Activated CD8-positive, alpha-beta memory T cell treated with anti-CD3 and anti-CD28 coated beads, Interleukin-2, amount 50 U/mL, for 1 hour (primary cell): ENCODE data around the gene SCGB3A1.

Experiments
- DNase-seq: peaks from one replicate; pipeline ENCODE4 v3.0.0-alpha.2; 2020; ENCODE audit errors: extremely low read depth

The SCGB3A1 gene, protein sequence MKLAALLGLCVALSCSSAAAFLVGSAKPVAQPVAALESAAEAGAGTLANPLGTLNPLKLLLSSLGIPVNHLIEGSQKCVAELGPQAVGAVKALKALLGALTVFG

DNA sequence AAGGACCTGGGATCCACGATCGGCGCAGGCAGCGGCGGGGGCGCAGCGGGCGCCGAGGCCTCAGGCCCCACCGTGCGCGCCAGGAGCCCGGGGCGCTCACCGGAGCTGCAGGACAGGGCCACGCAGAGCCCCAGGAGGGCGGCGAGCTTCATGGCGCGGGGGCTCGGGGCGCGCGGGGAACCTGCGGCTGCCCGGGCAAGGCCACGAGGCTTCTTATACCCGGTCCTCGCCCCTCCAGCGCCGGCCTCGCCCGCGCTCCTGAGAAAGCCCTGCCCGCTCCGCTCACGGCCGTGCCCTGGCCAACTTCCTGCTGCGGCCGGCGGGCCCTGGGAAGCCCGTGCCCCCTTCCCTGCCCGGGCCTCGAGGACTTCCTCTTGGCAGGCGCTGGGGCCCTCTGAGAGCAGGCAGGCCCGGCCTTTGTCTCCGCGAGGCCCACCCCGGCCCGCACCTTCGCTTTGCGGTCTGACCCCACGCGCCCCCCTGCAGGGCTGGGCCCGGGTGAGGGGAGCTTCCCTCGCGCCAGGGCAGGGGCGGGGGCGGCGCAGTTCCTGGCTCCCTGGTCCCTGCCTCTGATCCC is at the start of gene SCGB3A1:
SCGB3A1 (minus strand) TSS at position 189 of the 577 bp plus-strand sequence; CDS start at position 152, 37 bp downstream.
- DNase-seq, result no peak

GRCh38 chr5:180640611-180640860 is 49.2 kb upstream of the SCGB3A1 start:
- no peak for DNase-seq

DNA sequence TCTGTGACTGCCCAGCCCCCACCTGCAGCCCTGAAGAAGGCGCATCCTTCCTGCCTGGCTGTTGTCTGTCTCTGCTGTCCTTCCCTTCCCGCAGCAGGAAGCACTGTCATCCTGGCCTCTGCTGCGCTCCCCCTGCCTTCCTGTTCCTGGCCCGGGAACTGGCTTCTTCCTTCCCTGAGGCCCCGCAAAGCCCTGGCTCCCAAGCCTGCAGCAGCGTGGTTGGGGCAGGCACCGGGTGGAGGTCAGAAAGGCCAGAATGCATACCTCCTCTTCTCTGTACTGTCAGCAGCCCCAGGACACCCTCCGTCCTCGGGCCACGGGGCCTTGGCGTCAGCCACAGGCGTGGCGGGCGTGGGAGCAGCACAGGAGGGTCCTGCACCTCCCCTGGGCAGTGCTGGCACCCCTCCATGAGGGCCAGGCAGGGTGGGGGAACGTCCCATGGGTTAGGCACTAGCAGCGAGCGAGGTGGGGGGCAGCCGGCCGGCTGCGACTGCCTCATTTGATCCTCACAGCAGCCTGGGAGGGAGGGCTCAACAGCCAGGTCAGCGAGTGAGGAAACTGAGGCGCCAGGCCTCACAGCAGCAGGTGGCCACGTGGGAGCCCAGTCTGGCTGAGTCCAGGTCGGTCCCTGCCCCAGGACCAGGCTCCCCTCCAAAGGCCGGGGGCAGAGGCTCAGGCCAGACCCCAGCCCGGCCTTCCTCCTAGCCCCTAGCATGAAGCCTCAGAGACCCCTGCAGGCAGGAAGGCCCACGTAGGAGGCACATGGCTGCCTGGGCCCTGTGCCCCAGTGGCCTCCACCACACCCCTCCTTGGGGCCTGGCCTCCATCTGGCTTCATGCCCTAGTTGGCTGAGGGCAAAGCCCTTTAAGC is 48.7 kb upstream of the SCGB3A1 start:
- DNase-seq, result no peak

DNA sequence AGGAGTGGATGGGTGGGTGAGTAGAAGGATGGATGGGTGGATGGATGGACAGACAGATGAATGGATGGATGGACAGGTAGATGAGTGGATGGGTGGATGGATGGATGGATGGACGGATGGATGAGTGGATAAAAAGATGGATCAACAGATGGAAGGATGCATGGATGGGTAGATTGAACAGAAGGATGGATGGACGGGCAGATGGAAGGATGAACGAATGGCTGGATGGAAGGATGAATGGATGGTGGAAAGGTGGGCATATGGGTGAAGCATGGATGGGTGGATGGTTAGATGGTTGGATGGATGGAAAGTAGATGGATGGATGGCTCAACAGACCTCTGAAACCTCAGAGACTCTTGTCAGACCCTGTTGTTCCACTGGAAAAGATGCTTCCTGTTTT is 48.0 kb upstream of the SCGB3A1 start:
- no peak for DNase-seq

- no peak for DNase-seq
Measured at GRCh38 chr5:180637962-180638680, 46.8 kb upstream of the SCGB3A1 start.

- no peak for DNase-seq
Measured at GRCh38 chr5:180636403-180637075, 45.2 kb upstream of the SCGB3A1 start.

- no peak for DNase-seq
Measured at GRCh38 chr5:180636016-180636402, 44.7 kb upstream of the SCGB3A1 start.

- DNase-seq, result no peak
Measured at GRCh38 chr5:180633283-180634177, 42.2 kb upstream of the SCGB3A1 start.

DNA sequence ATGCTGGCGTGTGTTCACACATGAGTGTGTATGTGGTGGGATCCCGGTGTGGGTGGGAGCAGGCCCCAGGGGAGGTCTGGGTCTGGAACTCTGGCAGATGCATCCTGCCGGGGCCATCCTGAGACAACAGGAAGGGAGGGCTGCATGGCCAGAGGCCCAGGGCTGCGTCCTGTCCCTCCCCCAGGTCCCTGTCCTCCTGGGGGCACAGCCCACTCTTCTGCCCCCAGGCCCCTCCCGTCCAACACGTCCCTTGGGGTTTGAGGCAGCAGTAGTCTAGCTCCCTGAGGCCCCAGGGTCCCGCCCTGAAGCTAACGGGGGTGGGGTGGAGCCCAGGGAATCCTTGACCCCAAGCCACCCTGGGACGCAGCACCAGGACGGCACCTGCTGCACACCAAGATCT is 41.5 kb upstream of the SCGB3A1 start:
- no peak for DNase-seq

GRCh38 chr5:180631549-180632383 is 40.5 kb upstream of the SCGB3A1 start:
- no peak for DNase-seq

DNA sequence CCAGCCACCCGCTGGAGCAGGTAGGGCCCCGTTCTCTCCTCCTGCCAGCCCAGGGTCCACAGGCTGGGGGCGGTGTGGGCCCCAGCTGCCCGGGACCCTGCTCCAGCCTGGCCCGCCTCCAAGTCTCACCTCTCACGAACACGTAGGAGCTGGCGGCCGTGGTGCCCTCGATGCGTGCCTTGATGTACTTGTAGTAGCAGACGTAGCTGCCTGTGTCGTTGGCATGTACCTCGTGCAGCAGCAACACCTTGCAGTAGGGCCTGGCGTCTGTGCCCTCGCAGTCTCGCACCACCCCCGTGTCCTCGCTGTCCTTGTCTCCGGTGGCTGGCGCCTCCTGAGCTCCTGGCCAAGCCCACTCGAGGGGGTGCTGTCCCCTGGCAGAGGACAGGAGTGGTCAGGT is 39.1 kb upstream of the SCGB3A1 start:
- no peak for DNase-seq

DNA sequence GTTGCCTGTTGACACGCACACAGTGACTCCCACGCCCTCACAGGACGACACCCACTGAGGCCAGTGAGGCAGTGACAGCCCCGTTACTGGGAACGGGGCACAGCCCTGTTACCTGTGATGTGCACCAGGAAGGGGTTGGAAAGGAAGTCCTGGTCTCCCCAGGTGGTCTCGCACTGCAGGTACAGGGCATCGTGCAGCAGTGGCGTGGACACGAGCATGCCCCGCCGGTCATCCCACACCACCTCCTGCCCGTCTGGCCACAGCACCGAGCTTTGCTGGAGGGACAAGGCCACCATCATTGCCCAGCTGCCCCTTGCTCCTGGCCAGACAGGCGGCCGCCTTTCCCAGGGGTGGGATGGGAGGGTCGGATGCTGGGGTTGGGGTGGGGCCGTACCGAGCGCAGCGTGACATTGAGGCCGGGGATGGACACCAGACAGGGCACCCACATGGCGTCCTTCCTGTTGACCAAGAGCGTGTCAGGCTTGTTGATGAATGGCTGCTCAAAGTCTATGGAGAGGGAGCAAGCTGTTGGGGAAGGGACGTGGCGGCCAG is 38.6 kb upstream of the SCGB3A1 start:
- DNase-seq, result no peak

GRCh38 chr5:180628827-180629750 is 37.8 kb upstream of the SCGB3A1 start:
- no peak for DNase-seq

DNA sequence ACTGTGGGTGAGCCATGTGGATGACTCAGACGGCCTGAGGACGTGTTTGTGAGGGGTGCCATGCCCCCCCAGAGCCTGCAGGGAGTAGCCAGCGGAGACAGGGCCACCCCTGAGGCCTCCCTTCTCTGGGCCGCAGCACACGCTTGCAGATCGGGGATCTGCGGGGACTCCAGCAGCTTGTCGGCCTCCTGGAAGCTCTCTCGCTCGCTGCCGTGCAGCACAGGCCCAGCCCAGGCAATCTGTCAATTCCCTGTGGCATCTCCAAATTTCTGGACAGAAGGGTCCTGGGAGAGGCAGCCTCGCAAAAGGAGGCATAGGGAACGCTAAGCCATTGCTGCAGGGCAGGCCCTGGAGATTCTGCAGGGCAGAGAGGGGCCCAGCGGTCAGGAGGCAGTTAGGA is 36.9 kb upstream of the SCGB3A1 start:
- no peak for DNase-seq

- DNase-seq, result no peak
Measured at GRCh38 chr5:180627386-180628120, 36.3 kb upstream of the SCGB3A1 start.

DNA sequence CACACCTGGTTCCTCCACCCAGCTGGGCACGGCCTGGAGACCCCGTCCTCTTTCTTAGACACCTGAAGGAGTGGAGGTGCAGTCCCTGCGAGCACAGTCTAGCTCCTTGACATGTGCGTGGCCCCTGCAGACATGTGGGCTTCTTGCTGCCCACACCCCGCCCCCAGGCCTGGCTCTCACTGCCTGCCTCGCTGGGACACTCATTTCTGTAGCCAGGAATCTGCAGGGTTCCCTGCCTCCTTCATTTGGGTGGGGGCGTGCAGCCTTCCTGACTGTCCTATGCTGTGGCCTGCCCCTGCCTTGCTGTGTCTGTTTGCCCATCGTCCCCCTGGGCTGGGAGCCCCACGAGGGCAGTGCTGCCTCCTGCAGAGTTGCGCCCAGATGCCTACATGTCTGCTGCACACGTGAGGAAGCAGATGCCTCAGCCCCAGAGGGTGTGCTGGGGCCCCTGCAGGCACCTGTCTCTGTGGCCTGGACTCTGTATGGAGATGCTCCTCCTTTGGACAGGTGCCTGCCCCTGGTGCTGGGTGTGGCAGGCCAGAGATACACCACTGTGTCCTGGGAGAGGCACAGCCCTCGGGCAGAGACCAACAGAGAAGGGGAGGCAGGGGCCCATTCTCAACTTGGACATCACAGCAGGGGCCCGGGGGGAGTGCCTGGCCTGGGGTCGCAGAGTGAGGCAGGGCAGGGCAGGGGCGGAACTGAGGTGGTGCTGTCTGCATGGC is 35.5 kb upstream of the SCGB3A1 start:
- DNase-seq, result no peak
